GM12892 (cell line): ENCODE measurements around the gene ABHD2.

Experiments used
- POLR2A ChIP-seq: IDR thresholded peaks from 2 replicates; pipeline ENCODE4 v1.6.1; 2011; ENCODE audit warnings: low read depth, low read length, control low read depth
- POLR2AphosphoS5 ChIP-seq: IDR thresholded peaks from 2 replicates; pipeline ENCODE4 v1.6.1; 2011; ENCODE audit warnings: low read depth, low read length, control low read depth
- TAF1 ChIP-seq: IDR thresholded peaks from 2 replicates; pipeline ENCODE4 v1.6.1; 2011; ENCODE audit warnings: low read depth, mild to moderate bottlenecking, control low read depth, low read length, borderline replicate concordance

DNA sequence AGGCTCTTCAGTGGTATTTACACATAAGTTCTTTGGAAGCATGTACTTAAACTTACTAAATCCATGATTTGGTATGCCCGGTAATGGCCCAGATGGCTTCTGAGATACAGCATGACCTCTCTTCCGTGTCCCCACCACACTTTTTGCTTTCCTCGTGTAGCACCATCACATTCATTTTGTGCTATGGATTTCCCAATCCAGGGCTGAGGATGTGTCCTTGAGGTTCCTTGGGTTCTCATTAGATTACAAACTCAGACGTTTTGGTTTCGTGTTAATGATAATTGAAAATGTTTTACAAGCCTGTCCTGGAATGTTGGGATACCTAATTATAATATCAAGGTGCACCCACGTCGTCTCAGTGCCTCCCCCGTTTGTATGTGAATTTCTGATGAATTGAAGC, 7.3 kb downstream of the ABHD2 start:
- TF ChIP-seq POLR2A (no peak), POLR2AphosphoS5 (no peak), TAF1 (no peak)
